H9 (cell line): ENCODE measurements around the gene VASH2. TPM values are rescaled to one million over a fixed set of nuclear protein-coding genes. Genes with fewer than 3 reads are reported as not detected.
A peak's percentile ranks its signal among the peaks of the same experiment; 100 is the strongest.

Experiments
- DNase-seq: peaks from one replicate; pipeline ENCODE4 v3.0.0-alpha.2; 2017
- H2AFZ ChIP-seq: one replicate; pipeline ENCODE4 v1.6.1; 2013; ENCODE audit warnings: mild to moderate bottlenecking, low read length, control low read depth, moderate library complexity
- H2AK5ac ChIP-seq: 2 replicates; pipeline ENCODE4 v1.6.1; 2013; ENCODE audit warnings: low read length, control low read depth, mixed read lengths; ENCODE audit not compliant: insufficient read length
- H2BK120ac ChIP-seq: one replicate; pipeline ENCODE4 v1.6.1; 2013; ENCODE audit warnings: low read depth, mild to moderate bottlenecking, low read length, control low read depth, inconsistent platforms; ENCODE audit not compliant: poor library complexity, severe bottlenecking
- H2BK12ac ChIP-seq: 2 replicates; pipeline ENCODE4 v1.6.1; 2013; ENCODE audit warnings: low read length, control low read depth, mixed read lengths, low read depth; ENCODE audit not compliant: insufficient read length
- H2BK15ac ChIP-seq: 2 replicates; pipeline ENCODE4 v1.6.1; 2013; ENCODE audit warnings: low read depth, low read length, control low read depth
- H2BK20ac ChIP-seq: one replicate; pipeline ENCODE4 v1.6.1; 2013; ENCODE audit warnings: low read depth, mild to moderate bottlenecking, low read length, control low read depth, inconsistent platforms; ENCODE audit not compliant: poor library complexity, severe bottlenecking
- H2BK5ac ChIP-seq: 2 replicates; pipeline ENCODE4 v1.6.1; 2013; ENCODE audit warnings: low read length, control low read depth, mixed read lengths; ENCODE audit not compliant: insufficient read length
- H3K14ac ChIP-seq: 2 replicates; pipeline ENCODE4 v1.6.1; 2013; ENCODE audit warnings: low read length, control low read depth; ENCODE audit not compliant: insufficient read depth
- H3K18ac ChIP-seq: 2 replicates; pipeline ENCODE4 v1.6.1; 2013; ENCODE audit warnings: low read depth, mild to moderate bottlenecking, mixed read lengths, low read length, control low read depth; ENCODE audit not compliant: insufficient read length
- H3K23ac ChIP-seq: 2 replicates; pipeline ENCODE4 v1.6.1; 2013; ENCODE audit warnings: low read length, control low read depth, mixed read lengths, low read depth; ENCODE audit not compliant: insufficient read length
- H3K23me2 ChIP-seq: 2 replicates; pipeline ENCODE4 v1.6.1; 2013; ENCODE audit warnings: low read depth, mild to moderate bottlenecking, mixed read lengths, low read length, control low read depth; ENCODE audit not compliant: insufficient read length, poor library complexity, severe bottlenecking
- H3K27ac ChIP-seq: 2 replicates; pipeline ENCODE4 v1.5.1; 2013; ENCODE audit warnings: low read length, control low read depth, mixed read lengths, low read depth; ENCODE audit not compliant: insufficient read length
- H3K27me3 ChIP-seq: 2 replicates; pipeline ENCODE4 v1.6.1; 2013; ENCODE audit warnings: low read length, control low read depth, inconsistent platforms; ENCODE audit not compliant: insufficient read depth
- H3K4ac ChIP-seq: 2 replicates; pipeline ENCODE4 v1.6.1; 2013; ENCODE audit warnings: low read depth, mild to moderate bottlenecking, control low read depth, inconsistent platforms, low read length, moderate library complexity
- H3K4me1 ChIP-seq: 2 replicates; pipeline ENCODE4 v1.6.1; 2013; ENCODE audit warnings: low read length, control low read depth, inconsistent platforms; ENCODE audit not compliant: insufficient read depth
- H3K4me2 ChIP-seq: 2 replicates; pipeline ENCODE4 v1.6.1; 2013; ENCODE audit warnings: low read length, control low read depth, mixed read lengths; ENCODE audit not compliant: insufficient read length, insufficient read depth
- H3K56ac ChIP-seq: 2 replicates; pipeline ENCODE4 v1.6.1; 2013; ENCODE audit warnings: low read depth, mild to moderate bottlenecking, mixed read lengths, low read length, control low read depth; ENCODE audit not compliant: insufficient read length
- H3K79me1 ChIP-seq: 2 replicates; pipeline ENCODE4 v1.6.1; 2013; ENCODE audit warnings: low read depth, mild to moderate bottlenecking, moderate library complexity, low read length, control low read depth, inconsistent platforms; ENCODE audit not compliant: insufficient read depth, poor library complexity, severe bottlenecking
- H3K79me2 ChIP-seq: 2 replicates; pipeline ENCODE4 v1.6.1; 2013; ENCODE audit warnings: low read length, control low read depth, inconsistent platforms; ENCODE audit not compliant: insufficient read depth
- H3K9ac ChIP-seq: 2 replicates; pipeline ENCODE4 v1.6.1; 2013; ENCODE audit warnings: low read length, control low read depth, mixed read lengths; ENCODE audit not compliant: insufficient read length; ENCODE audit errors: extremely low read depth
- H3K9me3 ChIP-seq: one replicate; pipeline ENCODE4 v1.6.1; 2013; ENCODE audit warnings: low read depth, low read length, inconsistent platforms; ENCODE audit not compliant: control insufficient read depth
- H3T11ph ChIP-seq: one replicate; pipeline ENCODE4 v1.6.1; 2013; ENCODE audit warnings: mild to moderate bottlenecking, low read length, control low read depth, inconsistent platforms
- H4K20me1 ChIP-seq: one replicate; pipeline ENCODE4 v1.6.1; 2013; ENCODE audit not compliant: control insufficient read depth, insufficient read length, insufficient read depth
- H4K5ac ChIP-seq: 2 replicates; pipeline ENCODE4 v1.6.1; 2013; ENCODE audit warnings: low read depth, mild to moderate bottlenecking, mixed read lengths, low read length, control low read depth; ENCODE audit not compliant: insufficient read length
- H4K8ac ChIP-seq: replicated peaks from 2 replicates; pipeline ENCODE4 v1.6.1; 2013; ENCODE audit warnings: low read length, control low read depth, mixed read lengths, low read depth; ENCODE audit not compliant: insufficient read length
- H4K91ac ChIP-seq: 2 replicates; pipeline ENCODE4 v1.6.1; 2013; ENCODE audit warnings: low read depth, mild to moderate bottlenecking, moderate library complexity, mixed read lengths, low read length, control low read depth; ENCODE audit not compliant: insufficient read length
- H3K27ac Mint-ChIP-seq, 3 experiments: 2 replicates in 2 of 3; 3 replicates in 1 of 3; pipeline ENCODE4 v1.8.0; 2020 to 2021; ENCODE audit warnings: mixed read lengths in 3 of 3, mild to moderate bottlenecking in 1 of 3, moderate library complexity in 1 of 3
- H3K27me3 Mint-ChIP-seq: 2 replicates; pipeline ENCODE4 v1.8.0; 2021; ENCODE audit warnings: low read depth, mild to moderate bottlenecking, moderate library complexity, mixed read lengths
- H3K36me3 Mint-ChIP-seq, 3 experiments: 2 replicates in 2 of 3; 3 replicates in 1 of 3; pipeline ENCODE4 v1.8.0; 2020 to 2021; ENCODE audit warnings: low read depth in 3 of 3, mixed read lengths in 3 of 3; ENCODE audit not compliant: insufficient read depth in 1 of 3
- H3K4me1 Mint-ChIP-seq, 2 experiments: 2 replicates each; pipeline ENCODE4 v1.8.0; 2020; ENCODE audit warnings: mixed read lengths in 2 of 2
- H3K4me3 Mint-ChIP-seq, 2 experiments: 2 replicates in 1 of 2; 3 replicates in 1 of 2; pipeline ENCODE4 v1.8.0; 2020 to 2021; ENCODE audit warnings: mild to moderate bottlenecking in 2 of 2, mixed read lengths in 2 of 2, moderate library complexity in 1 of 2
- H3K9me3 Mint-ChIP-seq, 2 experiments: 2 replicates in 1 of 2; 3 replicates in 1 of 2; pipeline ENCODE4 v1.8.0; 2020; ENCODE audit warnings: mild to moderate bottlenecking in 2 of 2, mixed read lengths in 2 of 2, moderate library complexity in 1 of 2
- CTCF ChIP-seq: fragments of 200-600 bp; sonication (generic); conservative IDR thresholded peaks from 3 replicates; pipeline ENCODE4 v1.8.0; 2021; ENCODE audit warnings: antibody characterized with exemption, mild to moderate bottlenecking
- WGBS: extraction: QIAGEN DNeasy Blood & Tissue Kit; methylation state at CpG from one replicate; pipeline ENCODE4 v1.1.7; 2013; ENCODE audit warnings: missing lambda C conversion rate, low lambda C conversion rate, mixed read lengths; ENCODE audit not compliant: insufficient read length; ENCODE audit errors: extremely low coverage; 5-methylcytosine and 5-hydroxymethylcytosine counted together
- total RNA-seq: library from RNA; stranded (reverse); gene quantifications from 2 replicates; pipeline ENCODE4 v1.2.1, GENCODE V29; 2021

VASH2 gene
- total RNA-seq, 1 experiment from 2014 or later, result 76.1 TPM

GRCh38 chr1:212973426-212973825 lies 23.1 kb downstream of the VASH2 start:
- H3K4me1 Mint-ChIP-seq, result peaks cover 22 to 33% of the 10 kb centered on the region in 2 experiments
- no peaks in the 10 kb centered on the region for H3K23me2 ChIP-seq
- H4K8ac ChIP-seq, result no peak overlapping the region
- peak; percentile 11 for DNase-seq
- H2BK5ac ChIP-seq, result no peak overlapping the region
- TF ChIP-seq CTCF, result no peak
- no peaks in the 10 kb centered on the region for H4K20me1 ChIP-seq
- no peak overlapping the region for H2AFZ ChIP-seq
- peak overlapping the region in 2 of 3 experiments; percentile 9 to 50; a peak in 4 of 7 replicates for H3K27ac Mint-ChIP-seq
- H2BK120ac ChIP-seq, result no peak overlapping the region
- H3K4me3 Mint-ChIP-seq, result no peak overlapping the region
- no peak overlapping the region for H3K14ac ChIP-seq
- H3K4me2 ChIP-seq, result no peak overlapping the region
- no peak overlapping the region for H2BK12ac ChIP-seq
- no peak overlapping the region for H4K5ac ChIP-seq
- no peak overlapping the region for H3K9ac ChIP-seq
- no peak overlapping the region for H2BK20ac ChIP-seq
- H3K79me1 ChIP-seq, result no peaks in the 10 kb centered on the region
- no peak overlapping the region for H3K56ac ChIP-seq
- peaks cover 81 to 98% (median 85%) of the 10 kb centered on the region in 3 experiments for H3K36me3 Mint-ChIP-seq
- H3K79me2 ChIP-seq, result no peaks in the 10 kb centered on the region
- no peak overlapping the region for H3K18ac ChIP-seq
- no peaks in the 10 kb centered on the region for H3K27me3 ChIP-seq
- H3K9me3 Mint-ChIP-seq, result no peaks in the 10 kb centered on the region
- no peak overlapping the region for H2AK5ac ChIP-seq
- WGBS, result no CpG with 5 or more reads among the region's 4 CpGs
- H3K4me1 ChIP-seq, result no peaks in the 10 kb centered on the region
- H3K9me3 ChIP-seq, result no peaks in the 10 kb centered on the region
- no peaks in the 10 kb centered on the region; the same call in 1 of the 2 replicates for H3K27me3 Mint-ChIP-seq
- no peak overlapping the region for H3K27ac ChIP-seq
- H3T11ph ChIP-seq, result no peak overlapping the region
- H3K4ac ChIP-seq, result no peak overlapping the region
- H4K91ac ChIP-seq, result no peak overlapping the region
- no peak overlapping the region for H2BK15ac ChIP-seq
- no peak overlapping the region for H3K23ac ChIP-seq
